Measurements from ENCODE around the gene FCRL5.

FCRL5 gene

DNA sequence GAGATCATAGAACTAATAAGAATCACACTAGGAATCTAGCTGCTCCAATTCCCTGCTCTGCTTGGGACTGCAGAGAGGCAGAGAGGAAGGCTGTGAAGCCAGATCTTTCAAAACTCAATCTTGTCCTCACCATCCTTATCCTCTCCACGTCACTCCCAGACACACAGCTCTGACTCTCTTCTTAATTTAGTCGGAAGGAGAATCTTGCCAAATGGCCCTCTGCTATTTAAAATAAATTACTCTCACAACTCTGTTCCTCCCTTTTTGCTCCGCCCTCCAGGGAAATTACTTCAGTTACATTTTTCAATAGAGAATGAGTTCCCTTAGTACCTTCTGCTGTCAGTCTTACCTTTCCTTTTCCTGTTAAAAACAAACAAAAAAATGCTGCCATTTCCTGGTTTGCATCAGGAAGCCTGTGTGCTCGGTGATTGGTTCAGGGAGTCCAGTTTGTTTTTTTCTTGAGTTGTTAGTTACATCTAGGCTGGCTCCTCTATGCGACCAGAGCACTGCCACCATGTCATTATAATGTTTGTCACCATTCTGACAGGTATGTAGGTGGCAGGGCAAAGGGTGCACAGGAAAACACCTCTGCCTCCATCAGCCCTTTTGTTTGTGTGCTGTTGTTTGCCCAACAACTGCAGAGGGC is 80.1 kb downstream of the FCRL5 start:
- no peak overlapping the region for H2BK12ac ChIP-seq (ENCODE audit: low read length in 2 of 2)
- no peak overlapping the region for H4K8ac ChIP-seq (ENCODE audit: low read length)
- peaks cover 0 to 6% of the 10 kb centered on the region in 2 experiments for H3K27me3 ChIP-seq (ENCODE audit: control insufficient read depth in 1 of 2, insufficient read depth in 1 of 2, low read length in 2 of 2)
- no peak overlapping the region for H3K4ac ChIP-seq (ENCODE audit: low read depth in 1 of 2, low read length in 2 of 2)
- H3K4me1 ChIP-seq (ENCODE audit: control insufficient read depth, insufficient read depth, low read depth, low read length) = peaks cover 2% of the 10 kb centered on the region
- WGBS = 65% methylated on average over 5 of the region's 5 CpGs
- no peak overlapping the region for H3K27ac ChIP-seq (ENCODE audit: low read length, poor library complexity, severe bottlenecking)
- no peak overlapping the region for H2BK15ac ChIP-seq (ENCODE audit: low read depth, poor library complexity, severe bottlenecking)
- no peak overlapping the region for H3K14ac ChIP-seq (ENCODE audit: low read length in 2 of 2)
- DNase-seq = no peak
- H4K91ac ChIP-seq (ENCODE audit: low read length) = no peak overlapping the region
- peaks cover 2% of the 10 kb centered on the region for H3K9me3 ChIP-seq (ENCODE audit: control insufficient read depth, low read length)
- H3K79me1 ChIP-seq (replicated peaks; ENCODE audit: low read length, poor library complexity, severe bottlenecking) = no peaks in the 10 kb centered on the region
- H3K9ac ChIP-seq (ENCODE audit: low read length) = no peak overlapping the region
- no peaks in the 10 kb centered on the region for H3K36me3 ChIP-seq (ENCODE audit: control insufficient read depth in 1 of 2, insufficient read depth in 2 of 2, low read depth in 1 of 2, low read length in 2 of 2)
- no peak overlapping the region for H3K18ac ChIP-seq (ENCODE audit: low read depth in 1 of 2, low read length in 2 of 2)
- no peak overlapping the region for H2AK5ac ChIP-seq (ENCODE audit: low read length, severe bottlenecking)
- no peak overlapping the region for H3K4me2 ChIP-seq (ENCODE audit: low read length, poor library complexity, severe bottlenecking)
- no peak overlapping the region for H2BK5ac ChIP-seq (ENCODE audit: low read depth, low read length, poor library complexity, severe bottlenecking)
- no peak overlapping the region for H2BK120ac ChIP-seq (ENCODE audit: low read depth, low read length)
- H3K23ac ChIP-seq (ENCODE audit: low read length in 2 of 2) = no peak overlapping the region
- no peak overlapping the region for H2AFZ ChIP-seq (ENCODE audit: low read depth, low read length)
- H3K4me3 ChIP-seq (ENCODE audit: insufficient read depth in 1 of 2, low read depth in 1 of 2, low read length in 2 of 2) = no peak overlapping the region

DNA sequence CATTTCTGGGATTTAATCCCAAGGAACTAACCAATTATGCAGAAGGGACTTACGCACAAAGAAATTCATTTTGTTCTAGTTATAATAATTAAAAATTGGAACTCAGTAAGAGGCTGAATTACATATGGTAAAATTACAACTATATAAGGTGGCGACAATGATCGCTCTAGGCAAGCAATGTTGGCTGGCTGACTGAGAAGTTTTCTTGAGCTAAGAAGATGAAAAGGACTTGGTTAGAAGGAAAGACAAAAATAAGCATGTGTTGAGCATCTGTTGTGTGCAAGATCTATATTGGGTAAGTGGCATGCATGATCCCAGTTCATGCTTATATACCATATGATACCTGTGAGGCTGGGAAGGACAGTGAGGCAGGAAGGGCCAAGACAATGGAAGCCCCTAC is 80.8 kb downstream of the FCRL5 start:
- H3K9me3 ChIP-seq (ENCODE audit: control insufficient read depth, low read length) = peaks cover 2% of the 10 kb centered on the region
- no peak overlapping the region for H4K91ac ChIP-seq (ENCODE audit: low read length)
- H3K27ac ChIP-seq (ENCODE audit: low read length, poor library complexity, severe bottlenecking) = no peak overlapping the region
- no peak for DNase-seq
- H2BK12ac ChIP-seq (ENCODE audit: low read length in 2 of 2) = no peak overlapping the region
- no peak overlapping the region for H4K8ac ChIP-seq (ENCODE audit: low read length)
- peaks cover 0 to 6% of the 10 kb centered on the region in 2 experiments for H3K27me3 ChIP-seq (ENCODE audit: control insufficient read depth in 1 of 2, insufficient read depth in 1 of 2, low read length in 2 of 2)
- no peak overlapping the region for H3K4ac ChIP-seq (ENCODE audit: low read depth in 1 of 2, low read length in 2 of 2)
- no peak overlapping the region for H3K4me2 ChIP-seq (ENCODE audit: low read length, poor library complexity, severe bottlenecking)
- H3K4me1 ChIP-seq (ENCODE audit: control insufficient read depth, insufficient read depth, low read depth, low read length) = peaks cover 2% of the 10 kb centered on the region
- H3K4me3 ChIP-seq (ENCODE audit: insufficient read depth in 1 of 2, low read depth in 1 of 2, low read length in 2 of 2) = no peak overlapping the region
- no peak overlapping the region for H3K23ac ChIP-seq (ENCODE audit: low read length in 2 of 2)
- H2BK15ac ChIP-seq (ENCODE audit: low read depth, poor library complexity, severe bottlenecking) = no peak overlapping the region
- H2BK120ac ChIP-seq (ENCODE audit: low read depth, low read length) = no peak overlapping the region
- no peak overlapping the region for H2BK5ac ChIP-seq (ENCODE audit: low read depth, low read length, poor library complexity, severe bottlenecking)
- H3K14ac ChIP-seq (ENCODE audit: low read length in 2 of 2) = no peak overlapping the region
- H3K36me3 ChIP-seq (ENCODE audit: control insufficient read depth in 1 of 2, insufficient read depth in 2 of 2, low read depth in 1 of 2, low read length in 2 of 2) = no peaks in the 10 kb centered on the region
- no peak overlapping the region for H3K18ac ChIP-seq (ENCODE audit: low read depth in 1 of 2, low read length in 2 of 2)
- no peak overlapping the region for H3K9ac ChIP-seq (ENCODE audit: low read length)
- H2AK5ac ChIP-seq (ENCODE audit: low read length, severe bottlenecking) = no peak overlapping the region
- WGBS = 95% methylated on average over 2 of the region's 3 CpGs
- no peak overlapping the region for H2AFZ ChIP-seq (ENCODE audit: low read depth, low read length)
- no peaks in the 10 kb centered on the region for H3K79me1 ChIP-seq (replicated peaks; ENCODE audit: low read length, poor library complexity, severe bottlenecking)

DNA sequence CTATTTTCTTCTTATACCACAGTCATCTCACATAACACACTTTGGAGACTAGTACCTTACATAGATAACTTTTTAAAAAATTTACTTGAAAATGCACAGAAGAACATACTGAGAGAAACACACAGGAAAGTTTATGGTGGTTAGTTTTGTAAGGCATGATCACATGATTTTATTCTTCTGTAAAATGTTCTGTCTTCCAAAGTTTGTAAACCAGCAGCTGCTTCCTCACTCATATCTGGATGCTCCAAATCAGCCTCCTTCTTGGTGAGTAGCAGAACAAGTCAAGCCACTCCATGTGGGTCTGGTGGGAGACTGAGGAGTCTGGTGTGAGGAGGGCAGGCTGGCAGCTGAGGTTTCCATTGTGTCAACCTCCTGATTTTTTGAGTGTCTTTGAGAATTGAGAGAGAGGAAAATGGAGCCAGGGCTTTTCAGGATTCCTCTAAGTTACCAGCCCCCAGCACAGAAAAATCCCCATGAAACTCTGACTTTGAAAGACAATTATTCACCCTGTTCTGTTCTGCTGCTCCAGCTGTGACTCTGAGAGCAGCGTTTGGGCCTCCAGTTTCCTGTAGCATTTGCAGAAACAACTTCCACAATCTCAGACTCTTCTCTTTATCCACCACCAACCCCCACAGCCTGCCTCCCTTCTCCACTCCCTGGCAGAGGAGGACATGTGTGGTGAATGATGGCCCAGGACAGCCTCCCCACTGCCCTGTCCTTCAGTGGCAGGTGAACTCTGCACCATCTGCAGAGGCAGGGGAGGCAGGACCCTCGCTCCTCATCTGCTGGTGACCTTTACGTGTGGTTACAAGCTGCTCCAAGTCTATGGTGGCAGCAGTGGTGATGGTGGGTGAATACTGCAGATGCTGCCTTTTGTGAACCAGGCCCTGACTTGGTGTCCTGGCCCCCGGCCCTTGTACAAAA is 82.3 kb downstream of the FCRL5 start:
- H3K27me3 ChIP-seq (ENCODE audit: control insufficient read depth in 1 of 2, insufficient read depth in 1 of 2, low read length in 2 of 2) = peaks cover 0 to 6% of the 10 kb centered on the region in 2 experiments
- no peak overlapping the region for H4K8ac ChIP-seq (ENCODE audit: low read length)
- H3K27ac ChIP-seq (ENCODE audit: low read length, poor library complexity, severe bottlenecking) = no peak overlapping the region
- no peaks in the 10 kb centered on the region for H3K9me3 ChIP-seq (ENCODE audit: control insufficient read depth, low read length)
- H3K9ac ChIP-seq (ENCODE audit: low read length) = no peak overlapping the region
- no peak overlapping the region for H2BK15ac ChIP-seq (ENCODE audit: low read depth, poor library complexity, severe bottlenecking)
- H2BK12ac ChIP-seq (ENCODE audit: low read length in 2 of 2) = no peak overlapping the region
- DNase-seq = no peak
- no peak overlapping the region for H3K4ac ChIP-seq (ENCODE audit: low read depth in 1 of 2, low read length in 2 of 2)
- peaks cover 2% of the 10 kb centered on the region for H3K4me1 ChIP-seq (ENCODE audit: control insufficient read depth, insufficient read depth, low read depth, low read length)
- 61% methylated on average over 3 of the region's 4 CpGs for WGBS
- H3K23ac ChIP-seq (ENCODE audit: low read length in 2 of 2) = no peak overlapping the region
- H2BK5ac ChIP-seq (ENCODE audit: low read depth, low read length, poor library complexity, severe bottlenecking) = no peak overlapping the region
- H3K18ac ChIP-seq (ENCODE audit: low read depth in 1 of 2, low read length in 2 of 2) = no peak overlapping the region
- H3K4me3 ChIP-seq (ENCODE audit: insufficient read depth in 1 of 2, low read depth in 1 of 2, low read length in 2 of 2) = no peak overlapping the region
- H2BK120ac ChIP-seq (ENCODE audit: low read depth, low read length) = no peak overlapping the region
- H2AFZ ChIP-seq (ENCODE audit: low read depth, low read length) = no peak overlapping the region
- no peak overlapping the region for H2AK5ac ChIP-seq (ENCODE audit: low read length, severe bottlenecking)
- no peaks in the 10 kb centered on the region for H3K79me1 ChIP-seq (replicated peaks; ENCODE audit: low read length, poor library complexity, severe bottlenecking)
- no peak overlapping the region for H3K4me2 ChIP-seq (ENCODE audit: low read length, poor library complexity, severe bottlenecking)
- H4K91ac ChIP-seq (ENCODE audit: low read length) = no peak overlapping the region
- H3K14ac ChIP-seq (ENCODE audit: low read length in 2 of 2) = no peak overlapping the region
- H3K36me3 ChIP-seq (ENCODE audit: control insufficient read depth in 1 of 2, insufficient read depth in 2 of 2, low read depth in 1 of 2, low read length in 2 of 2) = no peaks in the 10 kb centered on the region

DNA sequence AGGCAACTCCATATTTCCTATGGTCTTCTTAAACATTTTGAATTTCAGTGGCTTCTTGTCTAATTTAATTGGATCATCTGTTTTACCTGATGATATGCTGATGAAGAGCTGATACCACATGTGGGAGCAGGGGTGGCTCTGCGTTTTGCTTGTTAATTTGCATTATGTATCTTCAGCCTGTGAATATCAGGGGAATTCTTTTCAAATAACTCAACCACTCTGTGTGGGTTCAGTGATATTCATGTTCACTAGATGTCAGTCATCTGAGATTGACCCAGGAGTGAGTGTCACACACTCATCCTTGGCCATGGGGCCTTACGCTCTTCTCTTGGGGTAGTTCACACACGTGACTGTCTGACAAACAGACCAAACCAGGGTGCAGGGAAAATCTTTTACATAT is 83.0 kb downstream of the FCRL5 start:
- no peak overlapping the region for H3K4ac ChIP-seq (ENCODE audit: low read depth in 1 of 2, low read length in 2 of 2)
- H3K9me3 ChIP-seq (ENCODE audit: control insufficient read depth, low read length) = no peaks in the 10 kb centered on the region
- no peak overlapping the region for H2AK5ac ChIP-seq (ENCODE audit: low read length, severe bottlenecking)
- no peak for DNase-seq
- H3K4me3 ChIP-seq (ENCODE audit: insufficient read depth in 1 of 2, low read depth in 1 of 2, low read length in 2 of 2) = no peak overlapping the region
- H3K27me3 ChIP-seq (ENCODE audit: control insufficient read depth in 1 of 2, insufficient read depth in 1 of 2, low read length in 2 of 2) = peaks cover under 1 to 6% of the 10 kb centered on the region in 2 experiments
- H2BK5ac ChIP-seq (ENCODE audit: low read depth, low read length, poor library complexity, severe bottlenecking) = no peak overlapping the region
- no peak overlapping the region for H3K23ac ChIP-seq (ENCODE audit: low read length in 2 of 2)
- 83% methylated on average over 2 of the region's 3 CpGs for WGBS
- no peaks in the 10 kb centered on the region for H3K79me1 ChIP-seq (replicated peaks; ENCODE audit: low read length, poor library complexity, severe bottlenecking)
- H3K9ac ChIP-seq (ENCODE audit: low read length) = no peak overlapping the region
- H4K91ac ChIP-seq (ENCODE audit: low read length) = no peak overlapping the region
- H2AFZ ChIP-seq (ENCODE audit: low read depth, low read length) = no peak overlapping the region
- H3K36me3 ChIP-seq (ENCODE audit: control insufficient read depth in 1 of 2, insufficient read depth in 2 of 2, low read depth in 1 of 2, low read length in 2 of 2) = no peaks in the 10 kb centered on the region
- H2BK12ac ChIP-seq (ENCODE audit: low read length in 2 of 2) = no peak overlapping the region
- peaks cover 2% of the 10 kb centered on the region for H3K4me1 ChIP-seq (ENCODE audit: control insufficient read depth, insufficient read depth, low read depth, low read length)
- H4K8ac ChIP-seq (ENCODE audit: low read length) = no peak overlapping the region
- no peak overlapping the region for H3K18ac ChIP-seq (ENCODE audit: low read depth in 1 of 2, low read length in 2 of 2)
- no peak overlapping the region for H3K4me2 ChIP-seq (ENCODE audit: low read length, poor library complexity, severe bottlenecking)
- H3K27ac ChIP-seq (ENCODE audit: low read length, poor library complexity, severe bottlenecking) = no peak overlapping the region
- H2BK120ac ChIP-seq (ENCODE audit: low read depth, low read length) = no peak overlapping the region
- no peak overlapping the region for H3K14ac ChIP-seq (ENCODE audit: low read length in 2 of 2)
- no peak overlapping the region for H2BK15ac ChIP-seq (ENCODE audit: low read depth, poor library complexity, severe bottlenecking)

Data from mesenchymal stem cell (in vitro differentiated cells and primary cell).